Neural cell (in vitro differentiated cells): ENCODE measurements around the gene LCA5. TPM values are rescaled to one million over a fixed set of nuclear protein-coding genes. Genes with fewer than 3 reads are reported as not detected.

ENCODE experiments used
- H2AFZ ChIP-seq: fragments of 200-600, 300-800 bp; sonication (generic), shearing (Covaris generic); 2 replicates; pipeline ENCODE4 v1.6.0; 2014; ENCODE audit warnings: low read depth, mild to moderate bottlenecking, antibody characterized with exemption, low read length, moderate library complexity
- H3F3A ChIP-seq: fragments of 200-600 bp; shearing (Covaris generic); 2 replicates; pipeline ENCODE4 v1.6.1; 2016; ENCODE audit warnings: mild to moderate bottlenecking, moderate library complexity, mixed read lengths, antibody characterized with exemption, low read length; ENCODE audit not compliant: insufficient read depth, poor library complexity, severe bottlenecking
- H3K27ac ChIP-seq: fragments of 200-600, 300-800 bp; sonication (generic), shearing (Covaris generic); 2 replicates; pipeline ENCODE4 v1.5.1; 2014; ENCODE audit warnings: mild to moderate bottlenecking, low read length, moderate library complexity
- H3K27me3 ChIP-seq: fragments of 300-800, 200-600 bp; sonication (generic), shearing (Covaris generic); 2 replicates; pipeline ENCODE4 v1.6.0; 2014; ENCODE audit warnings: mild to moderate bottlenecking, low read depth, low read length, moderate library complexity; ENCODE audit not compliant: insufficient read depth
- H3K36me3 ChIP-seq: fragments of 300-800, 200-600 bp; sonication (generic), shearing (Covaris generic); 2 replicates; pipeline ENCODE4 v1.5.1; 2014; ENCODE audit warnings: mild to moderate bottlenecking, antibody characterized with exemption, low read length, moderate library complexity; ENCODE audit not compliant: insufficient read depth
- H3K4me2 ChIP-seq: fragments of 300-800, 200-600 bp; sonication (generic), shearing (Covaris generic); 2 replicates; pipeline ENCODE4 v1.6.0; 2014; ENCODE audit warnings: mild to moderate bottlenecking, low read length
- H3K4me3 ChIP-seq: fragments of 300-800, 200-600 bp; sonication (generic), shearing (Covaris generic); 2 replicates; pipeline ENCODE4 v1.5.1; 2014; ENCODE audit warnings: mild to moderate bottlenecking, low read length, moderate library complexity
- H3K79me2 ChIP-seq: fragments of 200-600 bp; shearing (Covaris generic); replicated peaks from 2 replicates; pipeline ENCODE4 v1.6.0; 2014; ENCODE audit warnings: mild to moderate bottlenecking, low read length, moderate library complexity; ENCODE audit not compliant: insufficient read depth
- H3K9ac ChIP-seq: fragments of 300-800, 200-600 bp; sonication (generic), shearing (Covaris generic); 2 replicates; pipeline ENCODE4 v1.6.1; 2016; ENCODE audit warnings: mild to moderate bottlenecking, low read length, mixed read lengths
- H3K9me2 ChIP-seq: fragments of 200-600 bp; shearing (Covaris generic); 2 replicates; pipeline ENCODE4 v1.6.1; 2016; ENCODE audit warnings: mild to moderate bottlenecking, low read length, mixed read lengths; ENCODE audit not compliant: insufficient read depth
- H3K9me3 ChIP-seq: fragments of 200-600, 300-800 bp; sonication (generic), shearing (Covaris generic); 2 replicates; pipeline ENCODE4 v1.6.1; 2016; ENCODE audit warnings: mild to moderate bottlenecking, mixed run types, low read length, moderate library complexity, mixed read lengths
- H4K20me1 ChIP-seq: fragments of 200-600 bp; shearing (Covaris generic); 2 replicates; pipeline ENCODE4 v1.6.1; 2016; ENCODE audit warnings: mild to moderate bottlenecking, mixed run types; ENCODE audit not compliant: insufficient read depth
- CTCF ChIP-seq: fragments of 450-650 bp; IDR thresholded peaks from 2 replicates; pipeline ENCODE4 v1.5.1; 2014; ENCODE audit warnings: antibody characterized with exemption, mild to moderate bottlenecking, moderate library complexity; ENCODE audit not compliant: poor library complexity, severe bottlenecking
- EP300 ChIP-seq: fragments of 450-650 bp; conservative IDR thresholded peaks from 2 replicates; pipeline ENCODE4 v1.6.1; 2014; ENCODE audit warnings: antibody characterized with exemption, mild to moderate bottlenecking, moderate library complexity; ENCODE audit not compliant: poor library complexity, severe bottlenecking
- EZH2 ChIP-seq: fragments of 200-600, 300-800 bp; shearing (Covaris generic), sonication (generic); IDR thresholded peaks from 2 replicates; pipeline ENCODE4 v1.6.1; 2014; ENCODE audit warnings: antibody characterized with exemption, low read length, borderline replicate concordance, mild to moderate bottlenecking; ENCODE audit not compliant: insufficient read depth, poor library complexity, severe bottlenecking
- MXI1 ChIP-seq: fragments of 450-650 bp; conservative IDR thresholded peaks from 2 replicates; pipeline ENCODE4 v1.6.1; 2014; ENCODE audit warnings: antibody characterized with exemption, mild to moderate bottlenecking; ENCODE audit not compliant: poor library complexity, severe bottlenecking
- POLR2AphosphoS5 ChIP-seq: IDR thresholded peaks from 2 replicates; pipeline ENCODE4 v1.6.1; 2012
- RAD21 ChIP-seq: fragments of 450-650 bp; conservative IDR thresholded peaks from 2 replicates; pipeline ENCODE4 v1.6.1; 2014; ENCODE audit warnings: antibody characterized with exemption, mild to moderate bottlenecking, moderate library complexity
- SMC3 ChIP-seq: fragments of 450-650 bp; conservative IDR thresholded peaks from 2 replicates; pipeline ENCODE4 v1.6.1; 2014; ENCODE audit warnings: antibody characterized with exemption, mild to moderate bottlenecking, moderate library complexity; ENCODE audit not compliant: poor library complexity
- TAF1 ChIP-seq: IDR thresholded peaks from 2 replicates; pipeline ENCODE4 v1.6.1; 2012; ENCODE audit warnings: low read depth
- polyA plus RNA-seq: library from polyadenylated mRNA; depleted of rRNA; stranded (reverse); fragments of >200 nt; gene quantifications from 2 replicates; pipeline ENCODE4 v1.2.3, GENCODE V29; 2014
- TF ChIP-seq, protein P1 (sequence below): IDR thresholded peaks from 2 replicates; pipeline ENCODE4 v1.6.1; 2012; ENCODE audit warnings: borderline replicate concordance

LCA5 gene
- polyA plus RNA-seq, 1 donor from 2014 or later, result 13.2 TPM

GRCh38 chr6:79518842-79519241, 18.4 kb downstream of the LCA5 start (continued):
- TF ChIP-seq, protein P1, sequence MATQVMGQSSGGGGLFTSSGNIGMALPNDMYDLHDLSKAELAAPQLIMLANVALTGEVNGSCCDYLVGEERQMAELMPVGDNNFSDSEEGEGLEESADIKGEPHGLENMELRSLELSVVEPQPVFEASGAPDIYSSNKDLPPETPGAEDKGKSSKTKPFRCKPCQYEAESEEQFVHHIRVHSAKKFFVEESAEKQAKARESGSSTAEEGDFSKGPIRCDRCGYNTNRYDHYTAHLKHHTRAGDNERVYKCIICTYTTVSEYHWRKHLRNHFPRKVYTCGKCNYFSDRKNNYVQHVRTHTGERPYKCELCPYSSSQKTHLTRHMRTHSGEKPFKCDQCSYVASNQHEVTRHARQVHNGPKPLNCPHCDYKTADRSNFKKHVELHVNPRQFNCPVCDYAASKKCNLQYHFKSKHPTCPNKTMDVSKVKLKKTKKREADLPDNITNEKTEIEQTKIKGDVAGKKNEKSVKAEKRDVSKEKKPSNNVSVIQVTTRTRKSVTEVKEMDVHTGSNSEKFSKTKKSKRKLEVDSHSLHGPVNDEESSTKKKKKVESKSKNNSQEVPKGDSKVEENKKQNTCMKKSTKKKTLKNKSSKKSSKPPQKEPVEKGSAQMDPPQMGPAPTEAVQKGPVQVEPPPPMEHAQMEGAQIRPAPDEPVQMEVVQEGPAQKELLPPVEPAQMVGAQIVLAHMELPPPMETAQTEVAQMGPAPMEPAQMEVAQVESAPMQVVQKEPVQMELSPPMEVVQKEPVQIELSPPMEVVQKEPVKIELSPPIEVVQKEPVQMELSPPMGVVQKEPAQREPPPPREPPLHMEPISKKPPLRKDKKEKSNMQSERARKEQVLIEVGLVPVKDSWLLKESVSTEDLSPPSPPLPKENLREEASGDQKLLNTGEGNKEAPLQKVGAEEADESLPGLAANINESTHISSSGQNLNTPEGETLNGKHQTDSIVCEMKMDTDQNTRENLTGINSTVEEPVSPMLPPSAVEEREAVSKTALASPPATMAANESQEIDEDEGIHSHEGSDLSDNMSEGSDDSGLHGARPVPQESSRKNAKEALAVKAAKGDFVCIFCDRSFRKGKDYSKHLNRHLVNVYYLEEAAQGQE, result no peak

GRCh38 chr6:79515436-79515835, 21.8 kb downstream of the LCA5 start:
- H3K9me3 ChIP-seq, result no peaks in the 10 kb centered on the region
- H3K27me3 ChIP-seq, result no peaks in the 10 kb centered on the region
- no peaks in the 10 kb centered on the region for H3K36me3 ChIP-seq
- H2AFZ ChIP-seq, result no peak overlapping the region
- no peak overlapping the region for H3K4me3 ChIP-seq
- H3K27ac ChIP-seq, result no peak overlapping the region
- no peak overlapping the region for H3K4me2 ChIP-seq
- TF ChIP-seq EP300, result no peak
- TF ChIP-seq, protein P1, result no peak
- no peak for TF ChIP-seq RAD21
- no peak for TF ChIP-seq TAF1
- no peak for TF ChIP-seq POLR2AphosphoS5
- TF ChIP-seq EZH2, result no peak
- no peak for TF ChIP-seq MXI1
- TF ChIP-seq SMC3, result no peak
- TF ChIP-seq CTCF, result no peak
- no peak overlapping the region for H3K9ac ChIP-seq
- no peaks in the 10 kb centered on the region for H3K79me2 ChIP-seq
- no peaks in the 10 kb centered on the region for H3K9me2 ChIP-seq
- H4K20me1 ChIP-seq, result no peaks in the 10 kb centered on the region
- H3F3A ChIP-seq, result no peaks in the 10 kb centered on the region
